Measurements from ENCODE around the gene NUCKS1.

Gene NUCKS1

GRCh38 chr1:205719762-205720161 lies 30.2 kb downstream of the NUCKS1 start:
- H3K27ac Mint-ChIP-seq = no peak overlapping the region
- no peak overlapping the region for H3K4me3 Mint-ChIP-seq
- H3K36me3 Mint-ChIP-seq (ENCODE audit: low read depth) = peaks cover 87% of the 10 kb centered on the region
- H3K9me3 Mint-ChIP-seq = no peaks in the 10 kb centered on the region
- peaks cover 7% of the 10 kb centered on the region for H3K4me1 Mint-ChIP-seq
- H3K27me3 Mint-ChIP-seq (ENCODE audit: low read depth) = no peaks in the 10 kb centered on the region
- no peak for TF ChIP-seq CTCF (IDR thresholded peaks at IDR 0.05; ENCODE audit: unreplicated experiment in 3 of 3)

GRCh38 chr1:205719015-205719414 lies 31.0 kb downstream of the NUCKS1 start:
- Mint-ChIP-seq H3K36me3 (ENCODE audit: low read depth) (peaks cover 87% of the 10 kb centered on the region), H3K27me3 (ENCODE audit: low read depth) (no peaks in the 10 kb centered on the region), H3K4me3 (no peak overlapping the region), H3K4me1 (peaks cover 14% of the 10 kb centered on the region), H3K27ac (no peak overlapping the region), H3K9me3 (no peaks in the 10 kb centered on the region)
- no peak for TF ChIP-seq CTCF (IDR thresholded peaks at IDR 0.05; ENCODE audit: unreplicated experiment in 3 of 3)

DNA sequence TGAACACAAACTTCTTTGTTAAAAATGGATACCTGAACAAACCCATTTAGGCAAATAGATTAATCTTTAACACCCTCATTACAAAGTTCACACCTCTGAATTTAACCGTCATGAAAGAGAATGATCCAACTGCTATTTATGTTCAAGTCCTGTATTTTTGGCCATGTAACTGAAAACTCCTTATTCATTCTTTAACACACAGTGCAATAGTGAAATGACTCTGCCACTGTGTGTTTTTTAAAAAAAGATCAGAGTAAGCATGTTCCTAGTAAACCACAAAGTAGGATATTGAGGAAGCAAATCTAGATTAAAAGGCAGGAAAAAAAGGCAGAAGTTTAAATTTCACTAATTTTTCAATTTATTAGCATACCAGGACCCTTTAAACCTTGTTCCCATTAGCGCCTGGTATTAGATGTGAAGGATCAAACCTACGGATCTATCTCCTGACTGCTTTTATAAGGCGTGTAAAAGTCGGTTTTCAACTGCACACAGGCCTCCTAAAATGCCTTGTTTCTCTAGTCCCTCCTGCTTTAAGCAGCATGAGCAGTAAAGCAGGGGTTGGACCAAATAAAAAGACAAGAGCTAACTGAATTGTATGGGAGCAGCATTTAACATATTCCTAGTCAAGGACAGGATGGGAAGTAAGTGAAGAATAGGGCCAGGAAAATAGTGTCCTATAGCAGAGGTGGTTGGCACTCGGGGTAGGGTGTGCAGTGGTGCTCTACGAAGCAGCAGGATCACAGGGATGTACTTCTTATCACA lies 33.4 kb downstream of the NUCKS1 start:
- H3K27ac Mint-ChIP-seq = peak overlapping the region; percentile 19 to 68 (median 58)
- TF ChIP-seq CTCF (IDR thresholded peaks at IDR 0.05; ENCODE audit: unreplicated experiment in 3 of 3) = no peak
- H3K4me3 Mint-ChIP-seq = no peak overlapping the region
- H3K27me3 Mint-ChIP-seq (ENCODE audit: low read depth) = no peaks in the 10 kb centered on the region
- peaks cover 73% of the 10 kb centered on the region for H3K36me3 Mint-ChIP-seq (ENCODE audit: low read depth)
- H3K9me3 Mint-ChIP-seq = no peaks in the 10 kb centered on the region
- peaks cover 25% of the 10 kb centered on the region for H3K4me1 Mint-ChIP-seq

- Mint-ChIP-seq H3K9me3 (no peaks in the 10 kb centered on the region), H3K4me3 (no peak overlapping the region), H3K27ac (peak overlapping the region in 2 of 3 experiments; percentile 58 to 68), H3K4me1 (peaks cover 34% of the 10 kb centered on the region), H3K36me3 (ENCODE audit: low read depth) (peaks cover 68% of the 10 kb centered on the region), H3K27me3 (ENCODE audit: low read depth) (no peaks in the 10 kb centered on the region)
- TF ChIP-seq CTCF (IDR thresholded peaks at IDR 0.05; ENCODE audit: unreplicated experiment in 3 of 3) = no peak
These were observed 34.4 kb downstream of the NUCKS1 start for GRCh38 chr1:205715628-205716027.

DNA sequence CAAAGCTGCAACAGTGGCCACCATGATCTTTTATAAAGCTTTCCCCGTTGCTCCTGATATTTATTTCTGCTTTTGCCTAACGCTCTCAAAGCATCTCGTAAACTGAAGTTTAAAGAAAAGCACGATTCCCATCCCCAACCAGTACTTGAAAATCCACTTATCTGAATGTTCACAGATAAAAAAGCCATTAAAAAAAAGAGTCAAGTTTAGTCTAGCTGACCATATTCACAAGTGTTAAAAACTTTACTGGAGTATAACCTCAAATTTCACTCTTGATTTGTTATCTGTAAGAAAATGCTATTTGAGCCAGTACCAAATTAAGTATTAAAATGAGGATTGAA lies 35.1 kb downstream of the NUCKS1 start:
- H3K27ac Mint-ChIP-seq = peak overlapping the region in 2 of 3 experiments; percentile 58 to 68
- peaks cover 64% of the 10 kb centered on the region for H3K36me3 Mint-ChIP-seq (ENCODE audit: low read depth)
- H3K4me3 Mint-ChIP-seq = no peak overlapping the region
- no peak for TF ChIP-seq CTCF (IDR thresholded peaks at IDR 0.05; ENCODE audit: unreplicated experiment in 3 of 3)
- H3K9me3 Mint-ChIP-seq = no peaks in the 10 kb centered on the region
- H3K27me3 Mint-ChIP-seq (ENCODE audit: low read depth) = no peaks in the 10 kb centered on the region
- peaks cover 42% of the 10 kb centered on the region for H3K4me1 Mint-ChIP-seq

Measured in nephron (organoid).